ENCODE measurements around the gene ELFN2.

GRCh38 chr22:37325039-37325395 is 102.3 kb downstream of the ELFN2 start:
- TF ChIP-seq CTCF (IDR thresholded peaks at IDR 0.05; ENCODE audit: low read length) (no peak), EZH2 (optimal IDR thresholded peaks at IDR 0.05; ENCODE audit: low read depth, low read length) (no peak)

Data from MM.1S (cell line).